Suprapubic skin (tissue), 4 donors: ENCODE data around the gene CACNA1D. TPM values are rescaled to one million over a fixed set of nuclear protein-coding genes. Genes with fewer than 3 reads are reported as not detected.

Source experiments
- DNase-seq, 2 donors: peaks; one replicate each; pipeline ENCODE4 v3.0.0-alpha.2; 2019; ENCODE audit warnings: low spot score in 2 of 2
- H3K27ac ChIP-seq: fragments of 200-600 bp; sonication (generic); one replicate; pipeline ENCODE4 v1.5.1; 2019
- H3K27me3 ChIP-seq: fragments of 200-600 bp; sonication (generic); one replicate; pipeline ENCODE4 v1.5.1; 2019
- H3K36me3 ChIP-seq: fragments of 200-600 bp; sonication (generic); one replicate; pipeline ENCODE4 v1.5.1; 2019
- H3K4me1 ChIP-seq: fragments of 200-600 bp; sonication (generic); one replicate; pipeline ENCODE4 v1.5.1; 2019
- H3K4me3 ChIP-seq: fragments of 200-600 bp; sonication (generic); one replicate; pipeline ENCODE4 v1.5.1; 2019; ENCODE audit warnings: mild to moderate bottlenecking
- H3K9me3 ChIP-seq: fragments of 200-600 bp; sonication (generic); one replicate; pipeline ENCODE4 v1.5.1; 2019
- EP300 ChIP-seq: sonication (generic); formaldehyde crosslinking; IDR thresholded peaks from one replicate; pipeline ENCODE4 v1.6.1; 2017; ENCODE audit warnings: antibody characterized with exemption
- POLR2A ChIP-seq, 2 donors: fragments of 450-650 bp; IDR thresholded peaks; one replicate each; pipeline ENCODE4 v1.6.1; 2017; ENCODE audit warnings: antibody characterized with exemption in 2 of 2, mild to moderate bottlenecking in 2 of 2, moderate library complexity in 2 of 2
- POLR2AphosphoS5 ChIP-seq, 3 donors: sonication (generic); formaldehyde crosslinking; IDR thresholded peaks; one replicate each; pipeline ENCODE4 v1.6.1; 2017; ENCODE audit warnings: antibody characterized with exemption in 3 of 3
- WGBS: methylation state at CpG from one replicate; pipeline ENCODE4 v1.1.5; 2018; 5-methylcytosine and 5-hydroxymethylcytosine counted together
- total RNA-seq, 4 donors: library from RNA; depleted of rRNA; stranded (reverse); fragments of >200 nt; gene quantifications; one replicate each; pipeline ENCODE4 v1.1.0, GENCODE V29; 2016
- TF ChIP-seq, protein P1 (sequence below), 2 donors: fragments of 200-600 bp in 1 of 2; fragments of 450-650 bp in 1 of 2; sonication (generic) in 1 of 2; IDR thresholded peaks; one replicate each; pipeline ENCODE4 v1.5.1; 2016 to 2019; ENCODE audit warnings: antibody characterized with exemption in 2 of 2, mild to moderate bottlenecking in 1 of 2, moderate library complexity in 1 of 2

The CACNA1D gene
- total RNA-seq, 4 donors from 2014 or later: 1.9 to 28.2 (median 6.3) TPM

- DNase-seq: no peak
- TF ChIP-seq, protein P1, sequence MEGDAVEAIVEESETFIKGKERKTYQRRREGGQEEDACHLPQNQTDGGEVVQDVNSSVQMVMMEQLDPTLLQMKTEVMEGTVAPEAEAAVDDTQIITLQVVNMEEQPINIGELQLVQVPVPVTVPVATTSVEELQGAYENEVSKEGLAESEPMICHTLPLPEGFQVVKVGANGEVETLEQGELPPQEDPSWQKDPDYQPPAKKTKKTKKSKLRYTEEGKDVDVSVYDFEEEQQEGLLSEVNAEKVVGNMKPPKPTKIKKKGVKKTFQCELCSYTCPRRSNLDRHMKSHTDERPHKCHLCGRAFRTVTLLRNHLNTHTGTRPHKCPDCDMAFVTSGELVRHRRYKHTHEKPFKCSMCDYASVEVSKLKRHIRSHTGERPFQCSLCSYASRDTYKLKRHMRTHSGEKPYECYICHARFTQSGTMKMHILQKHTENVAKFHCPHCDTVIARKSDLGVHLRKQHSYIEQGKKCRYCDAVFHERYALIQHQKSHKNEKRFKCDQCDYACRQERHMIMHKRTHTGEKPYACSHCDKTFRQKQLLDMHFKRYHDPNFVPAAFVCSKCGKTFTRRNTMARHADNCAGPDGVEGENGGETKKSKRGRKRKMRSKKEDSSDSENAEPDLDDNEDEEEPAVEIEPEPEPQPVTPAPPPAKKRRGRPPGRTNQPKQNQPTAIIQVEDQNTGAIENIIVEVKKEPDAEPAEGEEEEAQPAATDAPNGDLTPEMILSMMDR (IDR thresholded peaks at IDR 0.05): no peak
- Histone ChIP-seq H3K27ac (no peak overlapping the region), H3K4me1 (no peaks in the 10 kb centered on the region), H3K27me3 (no peaks in the 10 kb centered on the region), H3K9me3 (no peaks in the 10 kb centered on the region), H3K36me3 (no peaks in the 10 kb centered on the region), H3K4me3 (no peak overlapping the region)
- 78% methylated on average over 6 of the region's 6 CpGs for WGBS
Measured at GRCh38 chr3:53585627-53586026, 91.2 kb downstream of the CACNA1D start.

DNA sequence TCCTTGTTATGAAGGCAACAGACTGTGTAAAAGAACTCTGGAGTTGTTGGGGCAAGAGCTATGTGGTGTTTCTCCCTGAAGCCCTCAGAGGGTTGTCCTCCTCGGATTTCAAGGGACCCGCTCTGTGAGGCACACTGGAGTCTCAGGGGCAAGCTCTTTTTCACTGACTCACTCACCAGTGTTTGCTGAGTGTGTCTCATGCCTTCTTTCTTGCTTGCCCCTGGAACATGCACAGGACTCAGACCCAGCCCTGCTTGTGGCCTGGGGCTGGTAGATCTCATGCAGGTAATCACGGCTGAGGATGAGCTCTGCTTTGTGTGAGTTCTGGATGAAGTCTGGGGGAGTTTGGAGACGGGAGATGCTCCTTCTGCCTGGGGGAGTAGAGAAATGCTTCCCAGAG, 93.7 kb downstream of the CACNA1D start:
- WGBS: 76% methylated on average over 4 of the region's 4 CpGs
- H3K36me3 ChIP-seq: no peaks in the 10 kb centered on the region
- H3K27ac ChIP-seq: no peak overlapping the region

DNA sequence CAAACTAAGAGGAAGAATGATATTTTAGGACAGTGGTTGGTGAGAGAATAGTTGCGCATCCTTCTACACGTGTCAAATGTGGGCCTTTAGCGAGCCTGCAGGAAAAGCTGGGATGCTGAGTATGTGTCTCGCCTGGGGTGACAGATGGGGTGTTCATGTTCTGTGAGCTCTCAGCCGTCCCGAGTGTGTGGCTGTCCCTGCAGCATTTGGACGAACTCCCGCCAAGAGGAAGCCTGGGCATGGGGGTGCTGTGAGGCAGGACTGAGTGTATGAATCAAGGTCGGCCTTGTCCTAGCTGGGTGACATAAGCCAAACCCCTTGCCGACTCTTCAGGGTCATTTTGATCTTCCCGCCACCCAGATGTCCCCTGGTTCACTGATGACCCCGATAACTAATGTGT, 94.8 kb downstream of the CACNA1D start:
- Histone ChIP-seq H3K4me3 (no peak overlapping the region), H3K36me3 (no peaks in the 10 kb centered on the region), H3K27me3 (no peaks in the 10 kb centered on the region), H3K9me3 (no peaks in the 10 kb centered on the region), H3K4me1 (no peaks in the 10 kb centered on the region), H3K27ac (no peak overlapping the region)
- TF ChIP-seq, protein P1 (IDR thresholded peaks at IDR 0.05): no peak
- TF ChIP-seq POLR2AphosphoS5 (IDR thresholded peaks at IDR 0.05): no peak
- TF ChIP-seq POLR2A (IDR thresholded peaks at IDR 0.05): no peak
- no peak for TF ChIP-seq EP300
- no peak for DNase-seq
- WGBS: 96% methylated on average over 12 of the region's 12 CpGs

More for the DNA sequence above, 93.7 kb downstream of the CACNA1D start:
- no peaks in the 10 kb centered on the region for H3K4me1 ChIP-seq
- no peaks in the 10 kb centered on the region for H3K27me3 ChIP-seq
- DNase-seq: no peak
- no peaks in the 10 kb centered on the region for H3K9me3 ChIP-seq
- no peak for TF ChIP-seq EP300
- no peak for TF ChIP-seq POLR2AphosphoS5 (IDR thresholded peaks at IDR 0.05)
- TF ChIP-seq, protein P1 (IDR thresholded peaks at IDR 0.05): no peak
- no peak for TF ChIP-seq POLR2A (IDR thresholded peaks at IDR 0.05)
- no peak overlapping the region for H3K4me3 ChIP-seq

DNA sequence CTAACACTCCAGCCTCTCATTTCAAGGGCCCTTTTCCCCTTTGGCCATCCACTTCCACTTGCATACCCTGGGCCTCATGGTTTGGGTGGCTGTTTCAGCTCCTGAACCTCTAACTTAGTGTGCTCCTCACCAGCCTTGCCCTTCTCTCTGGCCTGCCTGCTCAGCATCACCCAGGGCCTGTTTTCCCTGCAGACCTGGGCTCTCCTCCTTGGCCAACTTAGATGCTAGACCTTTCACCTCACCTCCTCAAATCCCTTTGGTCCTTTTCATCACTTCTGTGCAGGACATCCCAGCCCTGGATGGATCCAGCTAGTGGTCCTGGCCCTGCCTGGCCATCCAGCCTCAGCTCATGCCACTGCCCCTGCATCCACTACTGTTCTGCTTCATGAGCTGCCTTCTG, 95.4 kb downstream of the CACNA1D start:
- Histone ChIP-seq H3K27ac (no peak overlapping the region), H3K4me1 (no peaks in the 10 kb centered on the region), H3K27me3 (no peaks in the 10 kb centered on the region), H3K9me3 (no peaks in the 10 kb centered on the region), H3K36me3 (no peaks in the 10 kb centered on the region), H3K4me3 (no peak overlapping the region)
- TF ChIP-seq POLR2A (IDR thresholded peaks at IDR 0.05) (no peak), POLR2AphosphoS5 (IDR thresholded peaks at IDR 0.05) (no peak), EP300 (no peak)
- TF ChIP-seq, protein P1 (IDR thresholded peaks at IDR 0.05): no peak
- DNase-seq: no peak

DNA sequence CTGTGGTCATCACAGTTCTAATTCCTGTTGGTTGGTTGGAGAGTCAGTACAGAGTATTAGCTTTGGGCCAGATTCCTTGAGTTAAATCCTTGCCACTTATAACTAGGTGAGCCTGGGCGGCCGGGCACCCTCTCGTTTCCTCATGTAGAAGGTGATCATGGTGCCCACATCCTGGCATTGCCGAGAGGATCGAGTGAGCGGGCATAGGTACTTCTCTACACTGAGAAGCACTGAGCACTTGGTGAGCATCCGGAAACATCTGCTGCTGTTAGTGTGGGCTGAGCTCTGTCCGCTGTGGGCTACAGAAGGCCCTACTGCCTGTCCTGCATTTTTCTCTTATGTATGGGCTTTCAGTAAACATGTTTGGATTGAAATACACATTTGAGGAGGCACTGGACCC, 96.2 kb downstream of the CACNA1D start:
- Histone ChIP-seq H3K27me3 (no peaks in the 10 kb centered on the region), H3K36me3 (no peaks in the 10 kb centered on the region), H3K27ac (no peak overlapping the region), H3K4me3 (no peak overlapping the region), H3K9me3 (no peaks in the 10 kb centered on the region), H3K4me1 (no peaks in the 10 kb centered on the region)
- DNase-seq: no peak
- WGBS: 95% methylated on average over 8 of the region's 8 CpGs
- TF ChIP-seq EP300: no peak

DNA sequence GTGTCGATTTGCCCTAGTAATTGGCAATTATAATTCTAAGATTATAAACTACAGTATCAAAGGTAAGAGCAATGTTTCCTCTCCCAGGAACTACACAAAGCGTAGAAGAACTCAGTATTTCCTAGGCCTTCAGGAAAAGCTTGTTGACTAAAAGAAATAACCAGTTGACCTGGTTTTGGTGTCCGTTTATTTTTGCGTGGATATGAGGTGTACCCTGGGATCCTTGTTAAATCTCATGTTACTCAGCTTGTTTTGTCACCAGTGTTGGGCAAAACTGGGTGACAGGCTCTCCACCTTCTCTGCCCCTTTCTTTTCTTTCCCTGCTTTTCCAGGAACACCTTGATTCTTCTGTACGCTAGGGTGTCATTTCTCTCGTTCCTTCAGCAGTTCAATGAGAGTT, 97.2 kb downstream of the CACNA1D start:
- Histone ChIP-seq H3K27me3 (no peaks in the 10 kb centered on the region), H3K27ac (no peak overlapping the region), H3K9me3 (no peaks in the 10 kb centered on the region), H3K36me3 (no peaks in the 10 kb centered on the region), H3K4me3 (no peak overlapping the region), H3K4me1 (no peaks in the 10 kb centered on the region)
- 91% methylated on average over 6 of the region's 6 CpGs for WGBS
- TF ChIP-seq POLR2A (IDR thresholded peaks at IDR 0.05) (no peak), EP300 (no peak), POLR2AphosphoS5 (IDR thresholded peaks at IDR 0.05) (no peak)
- TF ChIP-seq, protein P1 (IDR thresholded peaks at IDR 0.05): no peak
- DNase-seq: no peak
